Measurements from ENCODE around the gene ANKS3.
A peak's percentile ranks its signal among the peaks of the same experiment; 100 is the strongest.

Gene ANKS3

GRCh38 chr16:4734063-4734729, at the start of gene ANKS3, which contains the start of gene DNAAF8:
TSS of gene ANKS3 (minus strand) at chr16:4734271. CDS start at chr16:4730149, 4,122 bp downstream.
TSS of gene DNAAF8 (plus strand) at chr16:4734537. CDS start at chr16:4736515, 1,978 bp downstream.
- H3K4me3 ChIP-seq (ENCODE audit: control insufficient read depth, low read depth, low read length): peak within 1 kb of the TSS; percentile 86
- peak; percentile 96 for DNase-seq (ENCODE audit: low read depth)
- TF ChIP-seq CTCF (conservative IDR thresholded peaks at IDR 0.05; ENCODE audit: control insufficient read depth, insufficient read depth, low read depth, low read length): no peak

GRCh38 chr16:4783251-4783950, 49.3 kb upstream of the ANKS3 start:
- DNase-seq (ENCODE audit: low read depth): no peak
- no peak for TF ChIP-seq CTCF (conservative IDR thresholded peaks at IDR 0.05; ENCODE audit: control insufficient read depth, insufficient read depth, low read depth, low read length)
- H3K4me3 ChIP-seq (ENCODE audit: control insufficient read depth, low read depth, low read length): no peak overlapping the region

- no peak for TF ChIP-seq CTCF (conservative IDR thresholded peaks at IDR 0.05; ENCODE audit: control insufficient read depth, insufficient read depth, low read depth, low read length)
- peak; percentile 36 for DNase-seq (ENCODE audit: low read depth)
- no peak overlapping the region for H3K4me3 ChIP-seq (ENCODE audit: control insufficient read depth, low read depth, low read length)
Observed at GRCh38 chr16:4780235-4780634, 46.2 kb upstream of the ANKS3 start.

GRCh38 chr16:4778050-4778392, 44.0 kb upstream of the ANKS3 start:
- H3K4me3 ChIP-seq (ENCODE audit: control insufficient read depth, low read depth, low read length): no peak overlapping the region
- DNase-seq (ENCODE audit: low read depth): no peak
- TF ChIP-seq CTCF (conservative IDR thresholded peaks at IDR 0.05; ENCODE audit: control insufficient read depth, insufficient read depth, low read depth, low read length): no peak

GRCh38 chr16:4777339-4778049, 43.4 kb upstream of the ANKS3 start:
- TF ChIP-seq CTCF (conservative IDR thresholded peaks at IDR 0.05; ENCODE audit: control insufficient read depth, insufficient read depth, low read depth, low read length): no peak
- no peak for DNase-seq (ENCODE audit: low read depth)
- no peak overlapping the region for H3K4me3 ChIP-seq (ENCODE audit: control insufficient read depth, low read depth, low read length)

- no peak overlapping the region for H3K4me3 ChIP-seq (ENCODE audit: control insufficient read depth, low read depth, low read length)
- DNase-seq (ENCODE audit: low read depth): no peak
- no peak for TF ChIP-seq CTCF (conservative IDR thresholded peaks at IDR 0.05; ENCODE audit: control insufficient read depth, insufficient read depth, low read depth, low read length)
Observed at GRCh38 chr16:4776141-4776705, 42.2 kb upstream of the ANKS3 start.
